B cell (primary cell): ENCODE data around the gene COX5B. TPM values are rescaled to one million over a fixed set of nuclear protein-coding genes. Genes with fewer than 3 reads are reported as not detected.

Experiments used
- ATAC-seq: fragments of 200-7000 bp; cut with Tn5 transposase; one replicate; pipeline ENCODE4 v1.10.0; 2021; ENCODE audit warnings: low read depth, mild to moderate bottlenecking, moderate number of reproducible peaks, moderate library complexity
- CTCF ChIA-PET: fragments of 350-600 bp; sonication (Branson Sonifier 250); formaldehyde crosslinking; loops from one replicate; lab custom pipeline; 2021; ENCODE audit warnings: antibody characterized with exemption, inconsistent platforms; lab: Charles Lee
- POLR2A ChIA-PET: fragments of 350-600 bp; sonication (Branson Sonifier 250); formaldehyde crosslinking; loops from one replicate; lab custom pipeline; 2021; ENCODE audit warnings: antibody characterized with exemption; lab: Charles Lee
- DNase-seq: peaks from one replicate; pipeline ENCODE4 v3.0.0; 2013
- H2AFZ ChIP-seq: 2 replicates; pipeline ENCODE4 v1.6.1; 2012; ENCODE audit warnings: mild to moderate bottlenecking, low read depth, low read length; ENCODE audit not compliant: insufficient read depth, poor library complexity, severe bottlenecking
- H3K27ac ChIP-seq, 2 donors: 1 replicate in 1 of 2; 2 replicates in 1 of 2; pipeline ENCODE4 v1.5.1; 2012 to 2013; ENCODE audit warnings: low read length in 2 of 2, mild to moderate bottlenecking in 2 of 2, moderate library complexity in 1 of 2
- H3K27me3 ChIP-seq, 4 experiments: fragments of 200-600 bp in 1 of 4; sonication (generic) in 1 of 4; replicated peaks in 1 of 4; 1 replicate in 2 of 4; 2 replicates in 2 of 4; pipeline versions ENCODE4 v1.6.1 to v1.7.0; 2013 to 2016; ENCODE audit warnings: low read length in 3 of 4, mild to moderate bottlenecking in 2 of 4, mixed read lengths in 1 of 4, moderate library complexity in 1 of 4; ENCODE audit not compliant: insufficient read depth in 4 of 4, control insufficient read depth in 3 of 4; ENCODE audit errors: control extremely low read depth in 1 of 4
- H3K36me3 ChIP-seq, 2 experiments: replicated peaks in 1 of 2; 1 replicate in 1 of 2; 2 replicates in 1 of 2; pipeline versions ENCODE4 v1.6.1 to v1.7.1; 2013; ENCODE audit warnings: low read length in 1 of 2; ENCODE audit not compliant: insufficient read depth in 2 of 2, control insufficient read depth in 1 of 2; ENCODE audit errors: control extremely low read depth in 1 of 2, extremely low read depth in 1 of 2
- H3K4me1 ChIP-seq, 2 donors: fragments of 200-600 bp in 1 of 2; sonication (generic) in 1 of 2; 1 replicate in 1 of 2; 2 replicates in 1 of 2; pipeline versions ENCODE4 v1.5.1 to v1.6.1; 2013 to 2017; ENCODE audit warnings: low read length in 2 of 2; ENCODE audit not compliant: control insufficient read depth in 2 of 2, insufficient read depth in 2 of 2
- H3K4me2 ChIP-seq: replicated peaks from 2 replicates; pipeline ENCODE3; 2012; ENCODE audit warnings: mild to moderate bottlenecking, low read depth, low read length; ENCODE audit not compliant: poor library complexity, severe bottlenecking
- H3K4me3 ChIP-seq, 5 experiments: fragments of 200-600 bp in 1 of 5; sonication (generic) in 1 of 5; 1 replicate in 3 of 5; 2 replicates in 2 of 5; pipeline versions ENCODE4 v1.5.1 to v1.7.0; 2011 to 2016; ENCODE audit warnings: low read length in 4 of 5, mild to moderate bottlenecking in 4 of 5, low read depth in 2 of 5, control low read depth in 1 of 5, moderate library complexity in 1 of 5; ENCODE audit not compliant: insufficient read depth in 1 of 5; ENCODE audit errors: control extremely low read depth in 1 of 5, extremely low read depth in 1 of 5
- H3K79me2 ChIP-seq: fragments of 200-600 bp; sonication (generic); one replicate; pipeline ENCODE4 v1.6.0; 2016; ENCODE audit warnings: low read length; ENCODE audit not compliant: control insufficient read depth, insufficient read depth
- H3K9ac ChIP-seq: fragments of 200-600 bp; sonication (generic); 2 replicates; pipeline ENCODE4 v1.6.1; 2017; ENCODE audit warnings: mild to moderate bottlenecking, low read length, moderate library complexity
- H3K9me3 ChIP-seq, 3 donors: one replicate each; pipeline versions ENCODE4 v1.6.1 to v1.7.1; 2013; ENCODE audit warnings: low read length in 2 of 3; ENCODE audit not compliant: control insufficient read depth in 2 of 3, insufficient read depth in 1 of 3; ENCODE audit errors: control extremely low read depth in 1 of 3
- H4K20me1 ChIP-seq: 2 replicates; pipeline ENCODE4 v1.6.0; 2012; ENCODE audit warnings: mild to moderate bottlenecking, low read length; ENCODE audit not compliant: insufficient read depth, control insufficient read depth, poor library complexity, severe bottlenecking
- H3K27ac Mint-ChIP-seq: one replicate; pipeline ENCODE4 v1.8.0; 2021; ENCODE audit warnings: mixed read lengths
- H3K27me3 Mint-ChIP-seq: one replicate; pipeline ENCODE4 v1.8.0; 2021; ENCODE audit warnings: mixed read lengths
- H3K4me1 Mint-ChIP-seq: one replicate; pipeline ENCODE4 v1.8.0; 2021; ENCODE audit warnings: mixed read lengths
- H3K4me3 Mint-ChIP-seq: one replicate; pipeline ENCODE4 v1.8.0; 2021; ENCODE audit warnings: mixed read lengths
- H3K9me3 Mint-ChIP-seq: one replicate; pipeline ENCODE4 v1.8.0; 2022; ENCODE audit warnings: mixed read lengths; ENCODE audit not compliant: insufficient read depth
- CTCF ChIP-seq: fragments of 200-600 bp; IDR thresholded peaks from one replicate; pipeline ENCODE4 v1.8.0; 2022; ENCODE audit warnings: antibody characterized with exemption, mild to moderate bottlenecking
- EZH2 ChIP-seq: IDR thresholded peaks from 2 replicates; pipeline ENCODE4 v1.6.1; 2012; ENCODE audit warnings: borderline replicate concordance, low read depth, mild to moderate bottlenecking, moderate library complexity, low read length; ENCODE audit not compliant: insufficient read depth, poor library complexity, severe bottlenecking
- WGBS: methylation state at CpG from one replicate; pipeline ENCODE4 v1.1.5; 2013; ENCODE audit warnings: missing lambda C conversion rate; ENCODE audit not compliant: insufficient coverage; 5-methylcytosine and 5-hydroxymethylcytosine counted together
- intact Hi-C: fragments of 100-400 bp; cut with micrococcal nuclease; formaldehyde crosslinking; loops from one replicate; pipeline ENCODE4 v1.10.0; 2022
- polyA plus RNA-seq: library from polyadenylated mRNA; depleted of rRNA; stranded (reverse); fragments of >200 nt; gene quantifications from 2 replicates; pipeline ENCODE4 v1.2.3, GENCODE V29; 2012
- total RNA-seq, 2 donors: library from RNA; stranded (reverse); fragments of 120-200 nt in 1 of 2; gene quantifications; 1 replicate in 1 of 2; 2 replicates in 1 of 2; pipeline versions ENCODE4 v1.2.3 to v1.2.4, GENCODE V29; 2013 to 2022

Gene COX5B
- total and polyA plus RNA-seq, 2 donors (not counting 1 experiment from before 2014, with no cell fraction given), result 111 to 164 TPM

- H2AFZ ChIP-seq, result no peak overlapping the region
- TF ChIP-seq CTCF (no peak), EZH2 (no peak)
- H3K79me2 ChIP-seq, result no peaks in the 10 kb centered on the region
- ChIA-PET POLR2A (interaction anchor here (0.7 kb wide), 1 partner anchor 9 kb away, joined by 3 read pairs; no protein-coding TSS in a partner anchor), CTCF (no interaction called here)
- no peaks in the 10 kb centered on the region for H3K27me3 ChIP-seq
- H3K9me3 ChIP-seq, result no peaks in the 10 kb centered on the region
- no peak overlapping the region for H3K4me2 ChIP-seq
- no peaks in the 10 kb centered on the region for H3K4me1 ChIP-seq
- peaks cover 0 to 35% of the 10 kb centered on the region in 2 experiments for H3K36me3 ChIP-seq
- Mint-ChIP-seq H3K4me1 (no peaks in the 10 kb centered on the region), H3K27ac (no peak overlapping the region), H3K27me3 (no peaks in the 10 kb centered on the region), H3K9me3 (no peaks in the 10 kb centered on the region), H3K4me3 (no peak overlapping the region)
- intact Hi-C loops, result no loop called here
- no peak for DNase-seq
- H3K4me3 ChIP-seq, result no peak overlapping the region
- no peak for ATAC-seq
- no peak overlapping the region for H3K27ac ChIP-seq
- no CpG with 5 or more reads among the region's 1 CpG for WGBS
- no peak overlapping the region for H3K9ac ChIP-seq
- H4K20me1 ChIP-seq, result no peaks in the 10 kb centered on the region
Measured at GRCh38 chr2:97653874-97654273, 8.0 kb downstream of the COX5B start.

DNA sequence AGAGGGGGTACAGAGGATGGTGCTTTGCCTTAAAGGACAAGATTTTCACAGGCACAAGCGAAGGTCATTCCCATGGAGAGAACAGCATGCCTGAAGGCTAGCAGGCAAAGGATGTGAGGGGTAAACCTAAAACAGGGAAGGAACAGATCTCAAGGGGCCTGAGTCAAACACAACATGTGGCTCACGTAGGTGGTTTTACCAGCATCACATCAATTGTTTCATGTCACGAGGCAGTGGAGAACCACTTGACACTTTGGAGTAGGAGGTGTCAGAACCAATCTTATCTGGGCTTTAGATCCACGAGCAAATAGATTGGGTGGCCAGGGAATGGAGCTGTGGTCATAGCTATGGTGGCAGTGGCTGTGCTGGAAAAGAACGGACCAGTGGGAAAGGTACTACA, 8.4 kb downstream of the COX5B start:
- no peaks in the 10 kb centered on the region for H3K27me3 Mint-ChIP-seq
- WGBS, result 93% methylated on average over 5 of the region's 5 CpGs
- ATAC-seq (no peak), DNase-seq (no peak)
- CTCF ChIA-PET, result no interaction called here
- POLR2A ChIA-PET, result no interaction called here
- Histone ChIP-seq H3K4me3 (no peak overlapping the region), H4K20me1 (peaks cover 1% of the 10 kb centered on the region), H3K27ac (no peak overlapping the region), H3K9ac (no peak overlapping the region), H3K9me3 (no peaks in the 10 kb centered on the region), H3K4me1 (no peaks in the 10 kb centered on the region), H2AFZ (no peak overlapping the region), H3K27me3 (no peaks in the 10 kb centered on the region), H3K4me2 (no peak overlapping the region), H3K36me3 (peaks cover 0 to 35% of the 10 kb centered on the region in 2 experiments), H3K79me2 (no peaks in the 10 kb centered on the region)
- H3K9me3 Mint-ChIP-seq, result no peaks in the 10 kb centered on the region
- H3K4me3 Mint-ChIP-seq, result no peak overlapping the region
- H3K27ac Mint-ChIP-seq, result no peak overlapping the region
- intact Hi-C loops, result no loop called here
- H3K4me1 Mint-ChIP-seq, result no peaks in the 10 kb centered on the region
- no peak for TF ChIP-seq CTCF
- no peak for TF ChIP-seq EZH2
